ENCODE measurements around the gene MPHOSPH8.

The MPHOSPH8 gene

GRCh38 chr13:19650742-19651141 is 17.3 kb downstream of the MPHOSPH8 start:
- ChIA-PET POLR2A (no interaction called here), CTCF (interaction anchor here (1.1 kb wide), 1 partner anchor 13 kb away, joined by 4 read pairs; no protein-coding TSS in a partner anchor)
- DNase-seq (ENCODE audit: extremely low spot score), result no peak
- TF ChIP-seq CTCF (IDR thresholded peaks at IDR 0.05; ENCODE audit: control extremely low read depth, extremely low read depth, low read depth, missing control alignments), result no peak

- CTCF ChIA-PET, result no interaction called here
- TF ChIP-seq CTCF (IDR thresholded peaks at IDR 0.05; ENCODE audit: control extremely low read depth, extremely low read depth, low read depth, missing control alignments), result no peak
- POLR2A ChIA-PET, result no interaction called here
Measured at GRCh38 chr13:19657872-19658591, 24.6 kb downstream of the MPHOSPH8 start.

GRCh38 chr13:19658831-19659230 is 25.4 kb downstream of the MPHOSPH8 start:
- ChIA-PET POLR2A (no interaction called here), CTCF (no interaction called here)
- TF ChIP-seq CTCF (IDR thresholded peaks at IDR 0.05; ENCODE audit: control extremely low read depth, extremely low read depth, low read depth, missing control alignments), result no peak
- DNase-seq (ENCODE audit: extremely low spot score), result no peak

More at GRCh38 chr13:19657872-19658591, 24.6 kb downstream of the MPHOSPH8 start:
- DNase-seq (ENCODE audit: extremely low spot score), result no peak

GRCh38 chr13:19661126-19661525 is 27.7 kb downstream of the MPHOSPH8 start:
- ChIA-PET CTCF (no interaction called here), POLR2A (no interaction called here)
- no peak for DNase-seq (ENCODE audit: extremely low spot score)
- no peak for TF ChIP-seq CTCF (IDR thresholded peaks at IDR 0.05; ENCODE audit: control extremely low read depth, extremely low read depth, low read depth, missing control alignments)

GRCh38 chr13:19661561-19661960 is 28.1 kb downstream of the MPHOSPH8 start:
- CTCF ChIA-PET, result no interaction called here
- no peak for DNase-seq (ENCODE audit: extremely low spot score)
- no peak for TF ChIP-seq CTCF (IDR thresholded peaks at IDR 0.05; ENCODE audit: control extremely low read depth, extremely low read depth, low read depth, missing control alignments)
- POLR2A ChIA-PET, result no interaction called here

GRCh38 chr13:19663416-19663979 is 30.0 kb downstream of the MPHOSPH8 start:
- ChIA-PET CTCF (interaction anchor here (1.2 kb wide), 1 partner anchor 13 kb away, joined by 4 read pairs; no protein-coding TSS in a partner anchor), POLR2A (no interaction called here)
- DNase-seq (ENCODE audit: extremely low spot score), result no peak
- TF ChIP-seq CTCF (IDR thresholded peaks at IDR 0.05; ENCODE audit: control extremely low read depth, extremely low read depth, low read depth, missing control alignments), result no peak

Data from GM10248 (cell line).